Tibial artery (tissue), 4 donors: ENCODE measurements around the gene TMEM238L.

ENCODE experiments used
- DNase-seq, 2 donors: peaks; one replicate each; pipeline ENCODE4 v3.0.0-alpha.2; 2019
- H3K27ac ChIP-seq, 2 donors: fragments of 200-600 bp; sonication (generic) in 1 of 2; 1 replicate in 1 of 2; 2 replicates in 1 of 2; pipeline ENCODE4 v1.5.1; 2018 to 2019; ENCODE audit warnings: mild to moderate bottlenecking in 1 of 2
- H3K27me3 ChIP-seq, 2 donors: fragments of 200-600 bp; sonication (generic) in 1 of 2; one replicate each; pipeline versions ENCODE4 v1.5.1 to v1.6.0; 2016 to 2019
- H3K36me3 ChIP-seq, 3 donors: fragments of 200-600 bp; sonication (generic) in 2 of 3; one replicate each; pipeline ENCODE4 v1.5.1; 2016 to 2019; ENCODE audit warnings: mild to moderate bottlenecking in 2 of 3
- H3K4me1 ChIP-seq, 4 donors: fragments of 200-600 bp; sonication (generic) in 2 of 4; 1 replicate in 3 of 4; 2 replicates in 1 of 4; pipeline ENCODE4 v1.5.1; 2016 to 2019
- H3K4me3 ChIP-seq, 2 donors: fragments of 200-600 bp; sonication (generic) in 1 of 2; 1 replicate in 1 of 2; 2 replicates in 1 of 2; pipeline ENCODE4 v1.5.1; 2018 to 2019; ENCODE audit warnings: mild to moderate bottlenecking in 2 of 2
- H3K9me3 ChIP-seq, 3 donors: fragments of 200-600 bp; sonication (generic) in 1 of 3; one replicate each; pipeline ENCODE4 v1.5.1; 2016 to 2019
- CTCF ChIP-seq, 2 experiments: fragments of 200-600 bp in 1 of 2; fragments of 450-650 bp in 1 of 2; IDR thresholded peaks; one replicate each; pipeline ENCODE4 v1.5.1; 2017 to 2019; ENCODE audit warnings: antibody characterized with exemption in 2 of 2, mild to moderate bottlenecking in 1 of 2, moderate library complexity in 1 of 2
- intact Hi-C: fragments of 100-400 bp; cut with DNase I; formaldehyde crosslinking; loops from one replicate; pipeline ENCODE4 v1.15.0; 2023; ENCODE audit warnings: low total_unique reads

TMEM238L gene

GRCh38 chr17:10838682-10839081, 34.8 kb upstream of the TMEM238L start:
- Histone ChIP-seq H3K4me1 (peaks cover 0 to 2% (median 0%) of the 10 kb centered on the region in 4 donors), H3K27ac (no peak overlapping the region), H3K9me3 (no peaks in the 10 kb centered on the region), H3K4me3 (no peak overlapping the region), H3K36me3 (no peaks in the 10 kb centered on the region), H3K27me3 (no peaks in the 10 kb centered on the region)
- intact Hi-C loops, result no loop called here
- no peak for DNase-seq
- TF ChIP-seq CTCF (IDR thresholded peaks at IDR 0.05), result no peak

GRCh38 chr17:10837921-10838320, 34.0 kb upstream of the TMEM238L start, which contains the start of gene PIRT:
TSS of gene PIRT (minus strand) at chr17:10838087. CDS start at chr17:10825645, 12,442 bp downstream.
- Histone ChIP-seq H3K27me3 (no peaks in the 10 kb centered on the region), H3K4me1 (no peaks in the 10 kb centered on the region), H3K27ac (no peak within 1 kb of the TSS), H3K4me3 (no peak within 1 kb of the TSS), H3K36me3 (no peaks in the 10 kb centered on the region), H3K9me3 (no peaks in the 10 kb centered on the region)
- DNase-seq, result no peak
- no peak for TF ChIP-seq CTCF (IDR thresholded peaks at IDR 0.05)
- intact Hi-C loops, result no loop called here

- no peaks in the 10 kb centered on the region for H3K9me3 ChIP-seq
- no peak for DNase-seq
- no peak overlapping the region for H3K4me3 ChIP-seq
- H3K27me3 ChIP-seq, result no peaks in the 10 kb centered on the region
- TF ChIP-seq CTCF (IDR thresholded peaks at IDR 0.05), result no peak
- no peaks in the 10 kb centered on the region for H3K4me1 ChIP-seq
- H3K36me3 ChIP-seq, result no peaks in the 10 kb centered on the region
- H3K27ac ChIP-seq, result no peak overlapping the region
- intact Hi-C loops, result no loop called here
Measured at GRCh38 chr17:10836966-10837590, 33.2 kb upstream of the TMEM238L start.

GRCh38 chr17:10836145-10836544, 32.2 kb upstream of the TMEM238L start:
- Histone ChIP-seq H3K27ac (no peak overlapping the region), H3K4me3 (no peak overlapping the region), H3K4me1 (no peaks in the 10 kb centered on the region), H3K27me3 (no peaks in the 10 kb centered on the region), H3K36me3 (no peaks in the 10 kb centered on the region), H3K9me3 (no peaks in the 10 kb centered on the region)
- intact Hi-C loops, result no loop called here
- no peak for DNase-seq
- no peak for TF ChIP-seq CTCF (IDR thresholded peaks at IDR 0.05)

- H3K36me3 ChIP-seq, result no peaks in the 10 kb centered on the region
- no peaks in the 10 kb centered on the region for H3K9me3 ChIP-seq
- DNase-seq, result no peak
- no peak for TF ChIP-seq CTCF (IDR thresholded peaks at IDR 0.05)
- intact Hi-C loops, result no loop called here
- H3K4me3 ChIP-seq, result no peak overlapping the region
- no peaks in the 10 kb centered on the region for H3K27me3 ChIP-seq
- H3K4me1 ChIP-seq, result no peaks in the 10 kb centered on the region
- no peak overlapping the region for H3K27ac ChIP-seq
Measured at GRCh38 chr17:10831696-10832095, 27.8 kb upstream of the TMEM238L start.
